Neuronal stem cell (in vitro differentiated cells): ENCODE results near the gene MCOLN2.

Experiments used
- DNase-seq: peaks from one replicate; pipeline ENCODE4 v3.0.0-alpha.2; 2013; ENCODE audit warnings: low spot score
- H2AFZ ChIP-seq: one replicate; pipeline ENCODE4 v1.6.1; 2013; ENCODE audit warnings: mild to moderate bottlenecking, low read length, inconsistent platforms
- H2AK5ac ChIP-seq: 2 replicates; pipeline ENCODE4 v1.6.1; 2013; ENCODE audit warnings: low read depth, mild to moderate bottlenecking, inconsistent platforms, low read length, moderate library complexity, mixed read lengths
- H2BK120ac ChIP-seq: 2 replicates; pipeline ENCODE4 v1.6.1; 2013; ENCODE audit warnings: low read depth, mild to moderate bottlenecking, inconsistent platforms, low read length, moderate library complexity, mixed read lengths
- H2BK12ac ChIP-seq: one replicate; pipeline ENCODE4 v1.6.1; 2013; ENCODE audit warnings: low read length, inconsistent platforms
- H2BK15ac ChIP-seq: 2 replicates; pipeline ENCODE4 v1.6.1; 2013; ENCODE audit warnings: mild to moderate bottlenecking, low read length, inconsistent platforms, mixed read lengths
- H2BK5ac ChIP-seq: one replicate; pipeline ENCODE4 v1.6.1; 2013; ENCODE audit warnings: inconsistent platforms, mild to moderate bottlenecking, low read length, moderate library complexity
- H3K14ac ChIP-seq: one replicate; pipeline ENCODE4 v1.6.1; 2013; ENCODE audit warnings: low read length, inconsistent platforms
- H3K18ac ChIP-seq: 2 replicates; pipeline ENCODE4 v1.6.1; 2013; ENCODE audit warnings: low read length, inconsistent platforms
- H3K23ac ChIP-seq: 2 replicates; pipeline ENCODE4 v1.6.1; 2013; ENCODE audit warnings: low read depth, mild to moderate bottlenecking, mixed read lengths, low read length, inconsistent platforms; ENCODE audit not compliant: poor library complexity
- H3K27ac ChIP-seq: replicated peaks from 3 replicates; pipeline ENCODE4 v1.5.1; 2013; ENCODE audit warnings: low read length, inconsistent platforms
- H3K27me3 ChIP-seq, 3 experiments: 2 replicates each; pipeline ENCODE4 v1.6.1; 2013; ENCODE audit warnings: low read length in 3 of 3, mild to moderate bottlenecking in 2 of 3, inconsistent platforms in 1 of 3, low read depth in 1 of 3, mixed read lengths in 1 of 3, moderate library complexity in 1 of 3; ENCODE audit not compliant: control insufficient read depth in 3 of 3, insufficient read depth in 3 of 3
- H3K36me3 ChIP-seq, 2 donors: replicated peaks in 1 of 2; 2 replicates each; pipeline ENCODE4 v1.6.1; 2013; ENCODE audit warnings: low read length in 2 of 2; ENCODE audit not compliant: control insufficient read depth in 2 of 2, insufficient read depth in 2 of 2
- H3K4ac ChIP-seq: 2 replicates; pipeline ENCODE4 v1.6.1; 2013; ENCODE audit warnings: inconsistent platforms, mild to moderate bottlenecking, low read length, moderate library complexity
- H3K4me1 ChIP-seq, 2 donors: 1 replicate in 1 of 2; 2 replicates in 1 of 2; pipeline ENCODE4 v1.6.1; 2013; ENCODE audit warnings: low read length in 2 of 2, low read depth in 1 of 2; ENCODE audit not compliant: control insufficient read depth in 2 of 2, insufficient read depth in 1 of 2
- H3K4me2 ChIP-seq: one replicate; pipeline ENCODE4 v1.6.1; 2013; ENCODE audit warnings: mild to moderate bottlenecking, low read length, inconsistent platforms; ENCODE audit not compliant: insufficient read depth, poor library complexity, severe bottlenecking
- H3K4me3 ChIP-seq, 2 donors: 2 replicates each; pipeline ENCODE4 v1.5.1; 2013; ENCODE audit warnings: low read length in 2 of 2, mild to moderate bottlenecking in 2 of 2, inconsistent platforms in 1 of 2, moderate library complexity in 1 of 2
- H3K79me1 ChIP-seq: one replicate; pipeline ENCODE4 v1.6.1; 2013; ENCODE audit warnings: low read depth, mild to moderate bottlenecking, inconsistent platforms, low read length, moderate library complexity
- H3K9ac ChIP-seq: one replicate; pipeline ENCODE4 v1.6.1; 2013; ENCODE audit warnings: mild to moderate bottlenecking, low read depth, low read length, inconsistent platforms; ENCODE audit not compliant: poor library complexity
- H3K9me3 ChIP-seq, 2 donors: replicated peaks in 1 of 2; 2 replicates each; pipeline versions ENCODE3 to v1.6.1; 2013; ENCODE audit warnings: low read length in 2 of 2, mild to moderate bottlenecking in 2 of 2, inconsistent platforms in 1 of 2, low read depth in 1 of 2, mixed read lengths in 1 of 2, moderate library complexity in 1 of 2; ENCODE audit not compliant: control insufficient read depth in 2 of 2, insufficient read depth in 1 of 2
- H4K8ac ChIP-seq: one replicate; pipeline ENCODE4 v1.6.1; 2013; ENCODE audit warnings: low read depth, mild to moderate bottlenecking, inconsistent platforms, low read length, moderate library complexity
- H4K91ac ChIP-seq: one replicate; pipeline ENCODE4 v1.6.1; 2013; ENCODE audit warnings: low read length, low read depth, mild to moderate bottlenecking, inconsistent platforms; ENCODE audit not compliant: poor library complexity
- WGBS, 2 donors: extraction: QIAGEN DNeasy Blood & Tissue Kit; methylation state at CpG; one replicate each; pipeline ENCODE4 v1.1.7; 2013; ENCODE audit warnings: missing lambda C conversion rate in 2 of 2, mixed read lengths in 1 of 2; ENCODE audit not compliant: insufficient read length in 2 of 2, insufficient replicate concordance in 1 of 2; ENCODE audit errors: extremely low coverage in 2 of 2; 5-methylcytosine and 5-hydroxymethylcytosine counted together

Gene MCOLN2

GRCh38 chr1:84972377-84972987 lies 24.4 kb downstream of the MCOLN2 start:
- no peak overlapping the region for H2BK5ac ChIP-seq
- H3K4ac ChIP-seq = no peak overlapping the region
- H3K23ac ChIP-seq = no peak overlapping the region
- H3K9ac ChIP-seq = no peak overlapping the region
- H2BK120ac ChIP-seq = no peak overlapping the region
- H2AK5ac ChIP-seq = no peak overlapping the region
- H3K18ac ChIP-seq = no peak overlapping the region
- H3K79me1 ChIP-seq = no peaks in the 10 kb centered on the region
- no peak overlapping the region for H3K4me2 ChIP-seq
- no peaks in the 10 kb centered on the region for H3K27me3 ChIP-seq
- no peak overlapping the region for H4K91ac ChIP-seq
- no peak overlapping the region for H3K4me3 ChIP-seq
- no peak overlapping the region for H2BK15ac ChIP-seq
- H3K14ac ChIP-seq = no peak overlapping the region
- no CpG with 5 or more reads among the region's 1 CpG for WGBS, 2 donors
- H4K8ac ChIP-seq = no peak overlapping the region
- no peak for DNase-seq
- no peak overlapping the region for H2BK12ac ChIP-seq
- no peaks in the 10 kb centered on the region for H3K36me3 ChIP-seq
- no peak overlapping the region for H3K27ac ChIP-seq
- H3K9me3 ChIP-seq = no peaks in the 10 kb centered on the region
- no peaks in the 10 kb centered on the region for H3K4me1 ChIP-seq
- H2AFZ ChIP-seq = no peak overlapping the region

GRCh38 chr1:84971957-84972356 lies 25.0 kb downstream of the MCOLN2 start:
- H3K27ac ChIP-seq = no peak overlapping the region
- no peak overlapping the region for H2BK15ac ChIP-seq
- H3K9ac ChIP-seq = no peak overlapping the region
- no peak for DNase-seq
- H2AK5ac ChIP-seq = no peak overlapping the region
- H3K4me1 ChIP-seq = no peaks in the 10 kb centered on the region
- no peak overlapping the region for H4K91ac ChIP-seq
- no peak overlapping the region for H3K4me3 ChIP-seq
- no peaks in the 10 kb centered on the region for H3K79me1 ChIP-seq
- no peak overlapping the region for H3K4ac ChIP-seq
- WGBS, 2 donors = no CpG with 5 or more reads among the region's 2 CpGs
- H2BK120ac ChIP-seq = no peak overlapping the region
- no peak overlapping the region for H4K8ac ChIP-seq
- H3K9me3 ChIP-seq = no peaks in the 10 kb centered on the region
- H3K23ac ChIP-seq = no peak overlapping the region
- H2BK12ac ChIP-seq = no peak overlapping the region
- H2AFZ ChIP-seq = no peak overlapping the region
- no peak overlapping the region for H3K14ac ChIP-seq
- H3K4me2 ChIP-seq = no peak overlapping the region
- H3K36me3 ChIP-seq = no peaks in the 10 kb centered on the region
- no peak overlapping the region for H2BK5ac ChIP-seq
- H3K18ac ChIP-seq = no peak overlapping the region
- no peaks in the 10 kb centered on the region for H3K27me3 ChIP-seq

DNA sequence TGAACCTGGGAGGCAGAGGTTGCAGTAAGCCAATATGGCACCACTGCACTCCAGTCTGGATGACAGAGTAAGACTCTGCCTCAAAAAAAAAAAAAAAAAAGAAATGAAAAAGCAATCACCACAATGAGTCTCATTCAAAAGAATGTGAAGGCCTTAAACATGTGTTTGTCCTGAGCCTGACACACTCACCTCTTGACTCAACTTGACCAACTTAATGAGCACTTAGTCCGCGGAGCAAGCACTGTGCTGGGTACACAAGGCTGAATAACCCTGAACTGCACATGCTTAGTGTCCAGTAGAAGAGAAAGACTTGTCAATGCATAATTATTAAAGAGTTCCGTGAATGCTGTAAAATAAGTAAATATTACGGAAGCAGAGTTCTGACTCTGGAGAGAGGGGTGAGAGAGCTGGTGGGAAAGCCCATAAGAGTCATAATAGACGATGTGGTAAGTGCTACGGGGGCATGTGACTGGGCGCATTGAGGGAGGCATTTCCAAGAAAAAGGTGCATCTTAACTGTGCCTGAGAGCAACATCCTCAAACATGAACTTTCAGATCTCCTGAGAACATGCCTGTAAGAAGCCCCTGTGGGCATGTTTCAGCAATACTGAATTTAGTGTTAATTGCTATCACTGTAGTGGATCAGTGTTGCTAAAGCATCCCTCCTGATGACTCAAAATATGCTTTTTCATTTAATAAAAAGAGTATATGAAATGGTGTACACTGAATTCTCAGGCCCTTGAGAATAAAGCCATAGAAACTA lies 27.2 kb downstream of the MCOLN2 start:
- no peak overlapping the region for H2AK5ac ChIP-seq
- H3K79me1 ChIP-seq = no peaks in the 10 kb centered on the region
- H3K4me3 ChIP-seq = no peak overlapping the region
- no peak overlapping the region for H3K4ac ChIP-seq
- H4K91ac ChIP-seq = no peak overlapping the region
- no peak overlapping the region for H3K27ac ChIP-seq
- no peak overlapping the region for H3K4me2 ChIP-seq
- no peaks in the 10 kb centered on the region for H3K4me1 ChIP-seq
- no peak overlapping the region for H3K18ac ChIP-seq
- no peak overlapping the region for H3K9ac ChIP-seq
- no peak overlapping the region for H2BK120ac ChIP-seq
- H3K27me3 ChIP-seq = no peaks in the 10 kb centered on the region
- H2BK15ac ChIP-seq = no peak overlapping the region
- H2BK12ac ChIP-seq = no peak overlapping the region
- H3K23ac ChIP-seq = no peak overlapping the region
- no peaks in the 10 kb centered on the region for H3K36me3 ChIP-seq
- H2AFZ ChIP-seq = no peak overlapping the region
- no peak overlapping the region for H2BK5ac ChIP-seq
- H4K8ac ChIP-seq = no peak overlapping the region
- H3K9me3 ChIP-seq = no peaks in the 10 kb centered on the region
- DNase-seq = no peak
- H3K14ac ChIP-seq = no peak overlapping the region
- no CpG with 5 or more reads among the region's 7 CpGs for WGBS, 2 donors

DNA sequence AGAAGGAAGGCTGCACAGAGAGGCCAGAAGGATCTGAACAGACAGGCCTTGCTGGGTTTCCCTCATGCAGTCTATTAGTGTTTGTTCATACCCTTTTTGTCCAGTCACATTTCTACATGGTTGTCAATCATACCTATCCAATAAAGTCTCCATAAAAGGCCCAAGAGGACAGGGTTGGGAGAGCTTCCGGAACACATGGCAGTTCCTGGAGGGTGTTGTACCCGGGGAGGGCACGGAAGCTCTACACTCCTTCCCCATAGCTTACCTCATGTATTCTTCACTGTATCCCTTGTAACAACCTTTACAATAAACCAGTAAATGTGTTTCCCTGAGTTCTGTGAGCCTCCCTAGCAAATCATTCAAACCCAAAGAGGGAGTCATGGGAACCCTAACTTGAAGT lies 28.0 kb downstream of the MCOLN2 start:
- no peaks in the 10 kb centered on the region for H3K9me3 ChIP-seq
- H3K4me1 ChIP-seq = no peaks in the 10 kb centered on the region
- H4K8ac ChIP-seq = no peak overlapping the region
- H3K4ac ChIP-seq = no peak overlapping the region
- H3K18ac ChIP-seq = no peak overlapping the region
- no peak overlapping the region for H2BK15ac ChIP-seq
- H2BK5ac ChIP-seq = no peak overlapping the region
- no peak overlapping the region for H4K91ac ChIP-seq
- WGBS, 2 donors = no CpG with 5 or more reads among the region's 3 CpGs
- H2BK12ac ChIP-seq = no peak overlapping the region
- no peak for DNase-seq
- H2BK120ac ChIP-seq = no peak overlapping the region
- no peak overlapping the region for H3K4me2 ChIP-seq
- no peak overlapping the region for H3K23ac ChIP-seq
- no peaks in the 10 kb centered on the region for H3K27me3 ChIP-seq
- H2AK5ac ChIP-seq = no peak overlapping the region
- H3K14ac ChIP-seq = no peak overlapping the region
- no peaks in the 10 kb centered on the region for H3K36me3 ChIP-seq
- no peak overlapping the region for H3K9ac ChIP-seq
- H3K27ac ChIP-seq = no peak overlapping the region
- H3K4me3 ChIP-seq = no peak overlapping the region
- no peak overlapping the region for H2AFZ ChIP-seq
- no peaks in the 10 kb centered on the region for H3K79me1 ChIP-seq
